Kidney epithelial cell (primary cell): Measurements from ENCODE around the gene CMTR1. TPM values are rescaled to one million over a fixed set of nuclear protein-coding genes. Genes with fewer than 3 reads are reported as not detected.

Source experiments
- DNase-seq: peaks from one replicate; pipeline ENCODE4 v3.0.0-alpha.2; 2010; ENCODE audit warnings: low read depth
- H3K27me3 ChIP-seq: 2 replicates; pipeline ENCODE4 v1.6.0; 2011; ENCODE audit warnings: low read length; ENCODE audit not compliant: control insufficient read depth, insufficient read depth
- H3K36me3 ChIP-seq: 2 replicates; pipeline ENCODE4 v1.5.1; 2011; ENCODE audit warnings: low read length; ENCODE audit not compliant: control insufficient read depth, insufficient read depth
- H3K4me3 ChIP-seq: 2 replicates; pipeline ENCODE4 v1.5.1; 2011; ENCODE audit warnings: low read depth, mild to moderate bottlenecking, control low read depth, low read length
- CTCF ChIP-seq: IDR thresholded peaks from 2 replicates; pipeline ENCODE4 v1.5.1; 2011; ENCODE audit warnings: mild to moderate bottlenecking, moderate library complexity, low read length, control low read depth, inconsistent platforms; ENCODE audit not compliant: insufficient read depth, poor library complexity, severe bottlenecking
- total RNA-seq: library from RNA; depleted of rRNA; stranded (reverse); fragments of >200 nt; gene quantifications from 2 replicates; pipeline ENCODE4 v1.2.3, GENCODE V29; 2015

Gene CMTR1
- total RNA-seq, 1 donor from 2014 or later = 22.9 TPM

GRCh38 chr6:37454420-37455140, 21.6 kb downstream of the CMTR1 start:
- Histone ChIP-seq H3K27me3 (no peaks in the 10 kb centered on the region), H3K36me3 (peaks cover 1% of the 10 kb centered on the region), H3K4me3 (no peak overlapping the region)
- DNase-seq = no peak
- no peak for TF ChIP-seq CTCF

GRCh38 chr6:37456126-37456525, 23.1 kb downstream of the CMTR1 start:
- Histone ChIP-seq H3K36me3 (peaks cover 1% of the 10 kb centered on the region), H3K4me3 (no peak overlapping the region), H3K27me3 (no peaks in the 10 kb centered on the region)
- DNase-seq = no peak
- TF ChIP-seq CTCF = no peak

DNA sequence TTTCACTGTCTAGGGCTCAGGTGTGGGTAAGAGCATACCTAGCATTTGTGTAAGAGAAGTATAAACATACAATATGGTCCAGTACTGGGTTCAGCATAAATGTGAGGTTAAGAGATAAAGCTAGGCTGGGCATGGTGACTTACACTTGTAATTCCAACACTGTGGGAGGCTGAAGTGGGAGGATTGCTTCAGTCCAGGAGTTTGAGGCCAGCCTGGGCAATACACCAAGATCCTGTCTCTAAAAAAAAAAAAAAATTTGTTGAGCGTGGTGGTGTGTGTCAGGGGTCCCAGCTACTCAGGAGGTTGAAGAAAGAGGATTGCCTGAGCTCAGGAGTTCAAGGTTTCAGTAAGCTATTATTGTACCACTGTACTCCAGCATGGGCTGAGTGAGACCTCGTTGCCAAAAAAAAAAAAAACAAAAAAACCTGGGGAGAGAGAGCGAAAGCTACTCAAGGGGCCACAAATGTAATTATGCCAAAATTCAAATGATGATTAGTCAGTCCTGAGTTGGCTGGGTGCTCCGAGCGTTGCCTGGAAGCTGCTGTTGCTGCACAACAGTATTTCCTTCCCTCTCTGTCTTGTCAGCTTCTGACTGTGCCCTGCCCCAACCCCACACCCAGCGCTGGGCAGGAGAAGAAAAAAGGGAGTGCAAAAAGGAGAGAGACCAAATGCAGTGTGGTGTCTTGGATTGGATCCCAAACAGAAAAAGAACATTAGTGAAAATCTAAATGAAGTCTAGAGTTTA, 24.0 kb downstream of the CMTR1 start:
- Histone ChIP-seq H3K36me3 (no peaks in the 10 kb centered on the region), H3K27me3 (no peaks in the 10 kb centered on the region), H3K4me3 (no peak overlapping the region)
- no peak for TF ChIP-seq CTCF
- DNase-seq = no peak

DNA sequence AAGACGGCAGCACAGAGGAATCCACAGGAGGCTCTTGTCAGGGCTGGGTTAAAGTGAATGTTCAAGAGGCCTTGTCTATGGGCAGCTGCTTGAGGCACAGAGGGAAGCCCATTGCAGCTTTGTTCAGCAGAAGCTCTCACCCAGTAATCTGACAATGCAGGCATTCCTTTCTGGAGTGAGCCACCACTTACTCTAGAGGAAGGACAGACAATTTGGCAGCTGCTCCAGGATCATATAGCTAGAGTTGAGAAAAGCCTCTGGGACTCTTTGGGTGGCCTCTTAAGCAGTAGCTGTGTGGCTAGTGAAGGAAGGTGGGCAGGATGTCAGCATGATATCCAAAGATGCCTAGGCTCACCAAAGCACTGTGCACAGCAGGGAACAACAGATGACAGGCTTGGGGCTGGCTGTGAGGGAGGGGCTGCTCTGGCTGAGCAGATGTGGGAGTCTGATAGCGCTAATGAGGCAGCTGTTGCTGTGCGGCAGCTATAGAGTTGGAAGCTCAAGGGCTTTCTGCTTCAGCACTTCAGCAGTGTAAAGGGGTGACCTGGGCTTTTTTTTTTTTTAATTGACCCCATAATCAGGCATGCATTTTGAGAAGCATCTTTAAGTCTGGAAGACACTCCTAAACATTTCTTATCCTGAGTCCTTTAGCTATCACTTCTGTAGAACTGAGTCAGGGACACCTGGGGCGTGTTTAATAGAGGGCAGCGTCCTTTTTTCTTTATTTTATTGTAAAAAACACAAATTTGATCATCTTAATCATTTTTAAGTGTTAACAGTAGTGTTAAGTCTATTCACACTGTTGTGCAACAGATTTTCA, 27.2 kb downstream of the CMTR1 start:
- H3K27me3 ChIP-seq = no peaks in the 10 kb centered on the region
- no peaks in the 10 kb centered on the region for H3K36me3 ChIP-seq

DNA sequence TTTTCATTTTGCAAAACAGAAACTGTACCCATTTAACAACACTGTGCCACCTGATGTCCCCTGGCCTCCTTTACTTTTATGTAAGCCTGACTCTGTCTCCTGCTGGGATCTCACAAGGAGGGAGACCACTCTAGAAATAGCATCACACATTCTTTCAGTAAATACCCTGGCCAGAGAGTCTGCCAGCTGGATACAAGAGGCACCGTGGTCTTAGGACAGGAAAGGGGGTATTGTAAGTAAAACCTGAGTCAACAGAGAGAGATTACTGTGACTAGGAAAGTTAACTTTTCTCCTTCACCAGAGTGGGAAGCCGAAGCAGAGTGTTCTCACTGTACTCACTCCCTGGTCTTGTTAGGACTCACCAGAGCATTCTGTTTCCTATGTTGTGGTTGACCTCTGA, 27.8 kb downstream of the CMTR1 start:
- Histone ChIP-seq H3K36me3 (no peaks in the 10 kb centered on the region), H3K4me3 (no peak overlapping the region), H3K27me3 (no peaks in the 10 kb centered on the region)
- no peak for DNase-seq
- TF ChIP-seq CTCF = no peak

More for the DNA sequence above, 27.2 kb downstream of the CMTR1 start:
- H3K4me3 ChIP-seq = no peak overlapping the region
- TF ChIP-seq CTCF = no peak
- no peak for DNase-seq
